PC-9 (cell line): ENCODE measurements around the gene HMX1. TPM values are rescaled to one million over a fixed set of nuclear protein-coding genes. Genes with fewer than 3 reads are reported as not detected.

Source experiments
- BruUV-seq: library from RNA; stranded (reverse); fragments of 400-500 nt; replicated peaks from 2 replicates; lab custom pipeline; 2021; lab: Mats Ljungman, UMichigan
- CTCF ChIA-PET: fragments of 300-600 bp; sonication (Branson Sonifier 250); formaldehyde crosslinking; loops from one replicate; lab custom pipeline; 2022; ENCODE audit warnings: antibody characterized with exemption; lab: Charles Lee
- POLR2A ChIA-PET: fragments of 300-600 bp; sonication (Branson Sonifier 250); formaldehyde crosslinking; loops from one replicate; lab custom pipeline; 2022; ENCODE audit warnings: antibody characterized with exemption; ENCODE audit not compliant: unreplicated experiment; lab: Charles Lee
- DNase-seq, 2 experiments: peaks; one replicate each; pipeline versions ENCODE4 v3.0.0 to v3.0.0-alpha.2; 2015 to 2022; ENCODE audit warnings: mixed read lengths in 1 of 2
- H2AFZ ChIP-seq: fragments of 200-600 bp; sonication (generic); 2 replicates; pipeline ENCODE4 v1.8.1; 2017; ENCODE audit warnings: antibody characterized with exemption
- H3F3A ChIP-seq: fragments of 200-600 bp; sonication (generic); 2 replicates; pipeline ENCODE4 v1.8.1; 2017; ENCODE audit warnings: antibody characterized with exemption, mild to moderate bottlenecking, low read depth; ENCODE audit not compliant: insufficient read depth
- H3K27ac ChIP-seq: fragments of 200-600 bp; sonication (generic); 2 replicates; pipeline ENCODE4 v1.6.1; 2016; ENCODE audit warnings: mixed run types
- H3K27me3 ChIP-seq: fragments of 200-600 bp; sonication (generic); 2 replicates; pipeline ENCODE4 v1.6.1; 2016; ENCODE audit warnings: low read depth, mixed run types; ENCODE audit not compliant: insufficient read depth
- H3K36me3 ChIP-seq: fragments of 200-600 bp; sonication (generic); 2 replicates; pipeline ENCODE4 v1.6.1; 2016; ENCODE audit warnings: low read depth, mixed run types
- H3K4me1 ChIP-seq: fragments of 200-600 bp; sonication (generic); replicated peaks from 2 replicates; pipeline ENCODE4 v1.6.1; 2016; ENCODE audit warnings: mixed run types; ENCODE audit not compliant: insufficient read depth
- H3K4me2 ChIP-seq: fragments of 200-600 bp; sonication (generic); 2 replicates; pipeline ENCODE4 v1.6.1; 2017; ENCODE audit warnings: mixed run types
- H3K4me3 ChIP-seq: fragments of 200-600 bp; sonication (generic); 2 replicates; pipeline ENCODE4 v1.6.1; 2016; ENCODE audit warnings: mixed run types
- H3K79me2 ChIP-seq: fragments of 200-600 bp; sonication (generic); 2 replicates; pipeline ENCODE4 v1.6.1; 2017; ENCODE audit warnings: low read depth, mixed run types
- H3K9me2 ChIP-seq: fragments of 200-600 bp; sonication (generic); 2 replicates; pipeline ENCODE4 v1.8.1; 2017; ENCODE audit warnings: mild to moderate bottlenecking; ENCODE audit not compliant: insufficient read depth
- H3K9me3 ChIP-seq: fragments of 200-600 bp; sonication (generic); 2 replicates; pipeline ENCODE4 v1.8.1; 2016; ENCODE audit warnings: low read depth; ENCODE audit not compliant: insufficient read depth
- H4K20me1 ChIP-seq: fragments of 200-600 bp; sonication (generic); 2 replicates; pipeline ENCODE4 v1.8.1; 2017; ENCODE audit not compliant: insufficient read depth
- CTCF ChIP-seq: fragments of 200-600 bp; sonication (generic); conservative IDR thresholded peaks from 2 replicates; pipeline ENCODE4 v1.6.1; 2017; ENCODE audit warnings: mixed run types, antibody characterized with exemption, mild to moderate bottlenecking, moderate library complexity
- EZH2 ChIP-seq: fragments of 200-600 bp; sonication (generic); IDR thresholded peaks from 2 replicates; pipeline ENCODE4 v1.8.0; 2017; ENCODE audit warnings: antibody characterized with exemption, low read depth
- intact Hi-C: fragments of 100-400 bp; cut with micrococcal nuclease; formaldehyde crosslinking; loops from one replicate; pipeline ENCODE4 v1.10.0; 2022; ENCODE audit not compliant: unreplicated experiment
- total RNA-seq: library from RNA; stranded (reverse); gene quantifications from 2 replicates; pipeline ENCODE4 v1.2.3, GENCODE V29; 2021

HMX1 gene
- total RNA-seq, 1 experiment from 2014 or later: not detected

- H3K36me3 ChIP-seq: no peaks in the 10 kb centered on the region
- no peak overlapping the region for H3K4me2 ChIP-seq
- H3K4me1 ChIP-seq: no peaks in the 10 kb centered on the region
- no peaks in the 10 kb centered on the region for H3F3A ChIP-seq
- intact Hi-C loops: no loop called here
- DNase-seq: no peak
- ChIA-PET CTCF (no interaction called here), POLR2A (no interaction called here)
- no peak overlapping the region for H3K27ac ChIP-seq
- no peaks in the 10 kb centered on the region for H3K79me2 ChIP-seq
- peaks cover 97% of the 10 kb centered on the region for H3K27me3 ChIP-seq
- H3K9me2 ChIP-seq: no peaks in the 10 kb centered on the region
- no peaks in the 10 kb centered on the region for H4K20me1 ChIP-seq
- no peak overlapping the region for H2AFZ ChIP-seq
- BruUV-seq: no TSS peak
- H3K4me3 ChIP-seq: no peak overlapping the region
- TF ChIP-seq EZH2 (no peak), CTCF (no peak)
- H3K9me3 ChIP-seq: no peaks in the 10 kb centered on the region
Measured at GRCh38 chr4:8906668-8906970, 35.0 kb upstream of the HMX1 start.

GRCh38 chr4:8905773-8906667 is 34.4 kb upstream of the HMX1 start:
- intact Hi-C loops: no loop called here
- no peak for DNase-seq
- H3K4me2 ChIP-seq: no peak overlapping the region
- no peaks in the 10 kb centered on the region for H3K4me1 ChIP-seq
- H3K4me3 ChIP-seq: no peak overlapping the region
- H3K27ac ChIP-seq: no peak overlapping the region
- no peaks in the 10 kb centered on the region for H3K9me3 ChIP-seq
- H3K79me2 ChIP-seq: no peaks in the 10 kb centered on the region
- H3K36me3 ChIP-seq: no peaks in the 10 kb centered on the region
- POLR2A ChIA-PET: no interaction called here
- H3K9me2 ChIP-seq: no peaks in the 10 kb centered on the region
- no TSS peak for BruUV-seq
- H3F3A ChIP-seq: no peaks in the 10 kb centered on the region
- TF ChIP-seq CTCF: no peak
- no peak for TF ChIP-seq EZH2
- no peak overlapping the region for H2AFZ ChIP-seq
- CTCF ChIA-PET: no interaction called here
- H4K20me1 ChIP-seq: no peaks in the 10 kb centered on the region
- H3K27me3 ChIP-seq: peaks cover 97% of the 10 kb centered on the region

DNA sequence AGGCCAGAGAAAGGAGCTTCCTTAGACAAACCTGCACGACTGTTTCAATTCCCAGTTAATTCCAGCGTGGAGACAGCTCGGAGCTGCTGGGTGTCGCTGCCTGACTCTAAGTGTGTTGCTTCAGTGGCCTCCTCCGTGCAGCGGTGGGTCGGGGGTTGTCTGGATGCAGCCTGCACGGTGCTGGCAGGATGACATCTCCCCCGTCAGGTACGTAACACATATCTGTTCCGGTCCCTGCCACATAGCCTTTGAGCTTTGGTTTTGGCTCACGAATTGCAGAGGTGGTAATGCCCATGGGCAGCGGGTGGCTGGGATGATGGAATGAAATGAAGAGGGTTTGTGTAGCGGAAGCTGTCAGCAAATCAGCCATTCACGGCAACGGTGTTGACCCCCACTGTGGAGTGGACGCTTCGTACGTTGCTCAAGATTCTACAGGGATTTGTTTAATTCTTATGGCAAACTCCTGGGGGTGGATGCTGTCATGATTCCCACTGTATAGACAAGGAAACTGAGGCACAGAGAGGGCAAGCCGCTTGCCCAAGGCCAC is 33.7 kb upstream of the HMX1 start:
- Histone ChIP-seq H3F3A (no peaks in the 10 kb centered on the region), H3K4me3 (no peak overlapping the region), H3K4me2 (no peak overlapping the region), H3K4me1 (no peaks in the 10 kb centered on the region), H3K79me2 (no peaks in the 10 kb centered on the region), H3K27ac (no peak overlapping the region), H3K27me3 (peaks cover 98% of the 10 kb centered on the region), H4K20me1 (no peaks in the 10 kb centered on the region), H3K36me3 (no peaks in the 10 kb centered on the region), H3K9me3 (no peaks in the 10 kb centered on the region), H3K9me2 (no peaks in the 10 kb centered on the region), H2AFZ (no peak overlapping the region)
- intact Hi-C loops: no loop called here
- no peak for DNase-seq
- ChIA-PET POLR2A (no interaction called here), CTCF (no interaction called here)
- BruUV-seq: no TSS peak
- TF ChIP-seq CTCF: no peak
- no peak for TF ChIP-seq EZH2
